Measurements from ENCODE around the gene CARNS1.

DNA sequence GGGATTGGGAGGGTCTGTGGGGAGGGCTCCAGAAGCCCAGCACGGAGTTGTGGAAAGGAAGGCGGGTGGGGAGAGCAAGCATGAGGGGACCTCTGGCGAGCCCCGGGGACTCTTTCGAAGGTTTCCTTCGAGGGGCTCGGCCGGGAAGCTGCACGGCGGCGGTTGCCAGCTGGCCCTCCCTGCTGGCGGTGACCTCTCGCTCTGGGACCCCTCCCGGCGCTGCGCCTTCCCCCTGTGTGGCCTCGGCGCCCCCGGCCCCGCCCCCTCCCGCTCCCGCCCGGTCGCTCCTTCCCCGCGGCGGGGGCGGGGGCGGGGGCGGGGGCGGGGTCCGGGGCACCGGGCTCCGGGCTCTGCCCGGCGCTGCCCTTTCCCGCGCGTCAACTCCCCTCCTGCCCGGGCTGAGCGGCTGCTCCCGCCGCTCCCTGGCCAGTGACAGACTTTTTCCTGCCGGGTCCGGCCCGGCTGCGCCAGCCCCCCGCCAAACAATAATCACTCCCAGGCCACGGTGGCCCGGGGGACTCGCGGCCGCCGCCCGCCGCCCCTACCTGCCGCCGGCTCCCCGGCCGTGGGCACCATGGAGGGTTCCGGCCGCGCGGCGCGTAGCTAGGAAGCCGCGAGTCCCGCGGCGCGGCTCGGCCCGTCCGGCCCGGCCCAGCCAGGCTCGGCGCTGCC lies 43.0 kb upstream of the CARNS1 start:
- TF ChIP-seq, protein P1, sequence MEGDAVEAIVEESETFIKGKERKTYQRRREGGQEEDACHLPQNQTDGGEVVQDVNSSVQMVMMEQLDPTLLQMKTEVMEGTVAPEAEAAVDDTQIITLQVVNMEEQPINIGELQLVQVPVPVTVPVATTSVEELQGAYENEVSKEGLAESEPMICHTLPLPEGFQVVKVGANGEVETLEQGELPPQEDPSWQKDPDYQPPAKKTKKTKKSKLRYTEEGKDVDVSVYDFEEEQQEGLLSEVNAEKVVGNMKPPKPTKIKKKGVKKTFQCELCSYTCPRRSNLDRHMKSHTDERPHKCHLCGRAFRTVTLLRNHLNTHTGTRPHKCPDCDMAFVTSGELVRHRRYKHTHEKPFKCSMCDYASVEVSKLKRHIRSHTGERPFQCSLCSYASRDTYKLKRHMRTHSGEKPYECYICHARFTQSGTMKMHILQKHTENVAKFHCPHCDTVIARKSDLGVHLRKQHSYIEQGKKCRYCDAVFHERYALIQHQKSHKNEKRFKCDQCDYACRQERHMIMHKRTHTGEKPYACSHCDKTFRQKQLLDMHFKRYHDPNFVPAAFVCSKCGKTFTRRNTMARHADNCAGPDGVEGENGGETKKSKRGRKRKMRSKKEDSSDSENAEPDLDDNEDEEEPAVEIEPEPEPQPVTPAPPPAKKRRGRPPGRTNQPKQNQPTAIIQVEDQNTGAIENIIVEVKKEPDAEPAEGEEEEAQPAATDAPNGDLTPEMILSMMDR (IDR thresholded peaks at IDR 0.05), result no peak
- no peak for TF ChIP-seq POLR2A (IDR thresholded peaks at IDR 0.05)
